WTC11 (cell line): ENCODE measurements around the gene TREM2. TPM values are rescaled to one million over a fixed set of nuclear protein-coding genes. Genes with fewer than 3 reads are reported as not detected.

Source experiments
- ATAC-seq: fragments of 200-7000 bp; cut with Tn5 transposase; 2 replicates; pipeline ENCODE4 v1.10.0; 2021; ENCODE audit warnings: mild to moderate bottlenecking, moderate library complexity
- CTCF ChIA-PET: fragments of 300-600 bp; sonication (Branson Sonifier 250); formaldehyde crosslinking; loops from one replicate; lab custom pipeline; 2021; ENCODE audit warnings: antibody characterized with exemption; lab: Charles Lee
- POLR2A ChIA-PET: fragments of 350-600 bp; sonication (Branson Sonifier 250); formaldehyde crosslinking; loops from one replicate; lab custom pipeline; 2021; ENCODE audit warnings: antibody characterized with exemption; lab: Charles Lee
- DNase-seq: peaks from one replicate; pipeline ENCODE4 v3.0.0; 2021; ENCODE audit warnings: low spot score
- H3K27ac Mint-ChIP-seq: 2 replicates; pipeline ENCODE4 v1.8.0; 2021; ENCODE audit warnings: mixed read lengths
- H3K27me3 Mint-ChIP-seq: 2 replicates; pipeline ENCODE4 v1.8.0; 2021; ENCODE audit warnings: low read depth, mild to moderate bottlenecking, moderate library complexity, mixed read lengths
- H3K36me3 Mint-ChIP-seq: 2 replicates; pipeline ENCODE4 v1.8.0; 2021; ENCODE audit warnings: mixed read lengths
- H3K4me1 Mint-ChIP-seq: 2 replicates; pipeline ENCODE4 v1.8.0; 2022; ENCODE audit warnings: mixed read lengths
- H3K4me3 Mint-ChIP-seq: 2 replicates; pipeline ENCODE4 v1.8.0; 2021; ENCODE audit warnings: mild to moderate bottlenecking, moderate library complexity, mixed read lengths
- H3K9me3 Mint-ChIP-seq: 2 replicates; pipeline ENCODE4 v1.8.0; 2021; ENCODE audit warnings: mixed read lengths
- AFF4 ChIP-seq: sonication (generic); formaldehyde crosslinking; IDR thresholded peaks from 2 replicates; pipeline ENCODE4 v1.8.1; 2023; ENCODE audit warnings: mild to moderate bottlenecking, missing genetic modification reagents, borderline replicate concordance
- ARID4B ChIP-seq: sonication (generic); formaldehyde crosslinking; IDR thresholded peaks from 2 replicates; pipeline ENCODE4 v1.8.0; 2023; ENCODE audit warnings: missing genetic modification reagents, mild to moderate bottlenecking, borderline replicate concordance
- E2F1 ChIP-seq: sonication (generic); formaldehyde crosslinking; IDR thresholded peaks from 2 replicates; pipeline ENCODE4 v1.8.0; 2022; ENCODE audit warnings: mild to moderate bottlenecking, missing genetic modification reagents
- EMX1 ChIP-seq: fragments of 250-450 bp; sonication (Bioruptor Pico); IDR thresholded peaks from 2 replicates; pipeline ENCODE4 v1.8.0; 2021; ENCODE audit warnings: mild to moderate bottlenecking
- ESRRA ChIP-seq: sonication (generic); formaldehyde crosslinking; IDR thresholded peaks from 2 replicates; pipeline ENCODE4 v1.8.1; 2022; ENCODE audit warnings: mild to moderate bottlenecking, missing genetic modification reagents, borderline replicate concordance
- FOXK1 ChIP-seq: sonication (generic); formaldehyde crosslinking; IDR thresholded peaks from 2 replicates; pipeline ENCODE4 v1.8.0; 2022; ENCODE audit warnings: mild to moderate bottlenecking, moderate library complexity, missing genetic modification reagents
- HMGA2 ChIP-seq: fragments of 250-450 bp; sonication (Bioruptor Pico); IDR thresholded peaks from 2 replicates; pipeline ENCODE4 v1.4.0; 2021; ENCODE audit warnings: mild to moderate bottlenecking, moderate library complexity
- IRF1 ChIP-seq: sonication (generic); formaldehyde crosslinking; IDR thresholded peaks from 2 replicates; pipeline ENCODE4 v1.8.0; 2023; ENCODE audit warnings: missing genetic modification reagents
- JAZF1 ChIP-seq: fragments of 250-450 bp; sonication (Bioruptor Pico); IDR thresholded peaks from 2 replicates; pipeline ENCODE4 v1.9.0; 2021; ENCODE audit warnings: moderate library complexity, mild to moderate bottlenecking, inconsistent platforms
- MLX ChIP-seq: sonication (generic); formaldehyde crosslinking; IDR thresholded peaks from 2 replicates; pipeline ENCODE4 v1.8.1; 2023; ENCODE audit warnings: mild to moderate bottlenecking, missing genetic modification reagents, moderate library complexity
- MXD4 ChIP-seq: fragments of 250-450 bp; sonication (Bioruptor Pico); IDR thresholded peaks from 2 replicates; pipeline ENCODE4 v1.8.0; 2021; ENCODE audit warnings: mild to moderate bottlenecking, moderate library complexity, borderline replicate concordance
- NR1H2 ChIP-seq: sonication (generic); formaldehyde crosslinking; IDR thresholded peaks from 2 replicates; pipeline ENCODE4 v1.9.0; 2021; ENCODE audit warnings: mild to moderate bottlenecking, moderate library complexity, missing genetic modification reagents
- SMAD3 ChIP-seq: sonication (generic); formaldehyde crosslinking; IDR thresholded peaks from 2 replicates; pipeline ENCODE4 v1.8.0; 2022; ENCODE audit warnings: missing genetic modification reagents, mild to moderate bottlenecking, borderline replicate concordance
- SP1 ChIP-seq: sonication (generic); formaldehyde crosslinking; conservative IDR thresholded peaks from 2 replicates; pipeline ENCODE4 v1.8.1; 2022; ENCODE audit warnings: missing genetic modification reagents
- TEAD1 ChIP-seq: sonication (generic); formaldehyde crosslinking; IDR thresholded peaks from 2 replicates; pipeline ENCODE4 v1.8.0; 2022; ENCODE audit warnings: mild to moderate bottlenecking, missing genetic modification reagents
- ZBTB21 ChIP-seq: sonication (generic); formaldehyde crosslinking; IDR thresholded peaks from 2 replicates; pipeline ENCODE4 v1.8.1; 2023; ENCODE audit warnings: mild to moderate bottlenecking, missing genetic modification reagents, borderline replicate concordance
- ZBTB43 ChIP-seq: sonication (generic); formaldehyde crosslinking; IDR thresholded peaks from 2 replicates; pipeline ENCODE4 v1.8.1; 2023; ENCODE audit warnings: mild to moderate bottlenecking, missing genetic modification reagents
- ZNF232 ChIP-seq: sonication (generic); formaldehyde crosslinking; IDR thresholded peaks from 2 replicates; pipeline ENCODE4 v1.8.0; 2022; ENCODE audit warnings: mild to moderate bottlenecking, missing genetic modification reagents
- ZNF263 ChIP-seq: sonication (generic); formaldehyde crosslinking; IDR thresholded peaks from 2 replicates; pipeline ENCODE4 v1.8.1; 2022; ENCODE audit warnings: low read depth, mild to moderate bottlenecking, moderate library complexity, missing genetic modification reagents
- ZNF317 ChIP-seq: sonication (generic); formaldehyde crosslinking; IDR thresholded peaks from 2 replicates; pipeline ENCODE4 v1.8.1; 2023; ENCODE audit warnings: low read depth, mild to moderate bottlenecking, moderate library complexity, missing genetic modification reagents, borderline replicate concordance
- ZNF425 ChIP-seq: fragments of 250-450 bp; sonication (Bioruptor Pico); conservative IDR thresholded peaks from 2 replicates; pipeline ENCODE4 v1.9.0; 2021; ENCODE audit warnings: mild to moderate bottlenecking
- total RNA-seq: library from RNA; stranded (reverse); gene quantifications from 3 replicates; pipeline ENCODE4 v1.2.3, GENCODE V29; 2021

Gene TREM2
- total RNA-seq, 1 experiment from 2014 or later, result not detected

GRCh38 chr6:41125282-41125681 is 37.6 kb downstream of the TREM2 start (continued):
- TF ChIP-seq AFF4 (CRISPR knock-in tag) (no peak), ZNF263 (no peak), ARID4B (CRISPR knock-in tag) (no peak), ZNF317 (no peak), SP1 (CRISPR knock-in tag) (no peak), ZBTB21 (no peak), HMGA2 (no peak), JAZF1 (no peak), MXD4 (CRISPR knock-in tag) (no peak)

GRCh38 chr6:41122918-41123317 is 40.0 kb downstream of the TREM2 start:
- no peaks in the 10 kb centered on the region for H3K4me1 Mint-ChIP-seq
- ChIA-PET POLR2A (no interaction called here), CTCF (no interaction called here)
- peaks cover 9% of the 10 kb centered on the region for H3K36me3 Mint-ChIP-seq
- no peaks in the 10 kb centered on the region for H3K27me3 Mint-ChIP-seq
- TF ChIP-seq NR1H2 (CRISPR knock-in tag) (no peak), ESRRA (no peak), ZBTB43 (no peak), TEAD1 (no peak), MLX (no peak), ZNF263 (no peak), EMX1 (no peak), ZNF232 (CRISPR knock-in tag) (no peak), SMAD3 (CRISPR knock-in tag) (no peak), FOXK1 (no peak), E2F1 (no peak), ZNF425 (CRISPR knock-in tag) (no peak), IRF1 (CRISPR knock-in tag) (no peak)
- no peak for ATAC-seq
- H3K27ac Mint-ChIP-seq, result no peak overlapping the region
- no peak overlapping the region for H3K4me3 Mint-ChIP-seq
- no peaks in the 10 kb centered on the region for H3K9me3 Mint-ChIP-seq
- no peak for DNase-seq
